HG03575 (cell line): ENCODE data around the gene CEP350.
"Not testable (repeated sequence)": the region's sequence is repeated elsewhere in the genome, so short reads cannot be mapped to it uniquely, and the experiment has no call there.

Source experiments
- ATAC-seq: cut with Tn5 transposase; IDR thresholded peaks from one replicate; pipeline ENCODE4 v1.9.1; 2021; ENCODE audit not compliant: unreplicated experiment, insufficient number of reproducible peaks, low FRiP score; ENCODE audit errors: extremely low read depth

The CEP350 gene

DNA sequence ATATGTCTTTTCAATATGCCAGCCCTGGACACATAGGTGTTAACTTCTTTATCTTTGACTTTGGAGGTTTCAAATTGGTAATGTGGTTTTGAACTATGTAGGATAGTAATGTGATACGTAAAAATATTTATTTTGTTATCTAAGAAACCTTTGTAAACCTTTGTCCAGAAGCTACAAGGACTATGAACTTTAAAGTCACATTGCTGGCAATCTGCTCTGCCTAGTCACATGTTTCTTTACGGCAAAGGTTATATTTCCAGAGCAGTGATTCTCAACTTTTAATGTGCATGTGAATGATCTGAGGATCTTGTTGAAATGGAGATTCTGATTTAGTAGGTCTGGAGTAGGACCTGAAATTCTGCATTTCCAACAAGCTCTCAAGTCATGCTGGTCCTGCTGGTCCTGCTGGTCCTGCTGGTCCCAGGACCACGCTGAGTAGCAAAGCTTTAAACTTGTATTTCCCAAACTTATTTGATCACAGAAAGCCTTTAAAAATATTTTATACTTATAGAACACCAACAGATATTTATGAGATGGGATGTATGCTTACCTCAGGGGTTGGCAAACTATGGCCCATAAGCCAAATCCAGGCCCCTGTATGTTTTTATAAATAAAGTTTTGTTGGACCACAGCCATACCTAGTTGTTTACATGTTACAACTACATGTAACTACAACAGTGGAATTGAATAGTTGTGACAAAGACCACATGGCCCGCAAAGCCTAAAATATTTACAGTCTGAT is 142.1 kb downstream of the CEP350 start:
- ATAC-seq = no peak

DNA sequence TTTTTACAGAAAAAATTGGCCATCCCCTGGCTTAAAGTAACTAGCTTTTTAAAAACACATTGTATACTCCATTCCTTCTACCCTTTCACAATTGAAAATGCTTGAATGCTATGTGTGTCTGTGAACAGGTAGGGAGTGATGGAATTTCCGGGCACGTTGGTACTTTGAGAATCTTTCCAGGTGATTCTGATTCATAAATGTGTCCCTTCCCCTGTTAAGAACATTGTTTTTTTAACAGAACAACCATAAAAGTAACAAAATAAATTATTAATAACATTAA is 142.7 kb downstream of the CEP350 start:
- no peak for ATAC-seq

DNA sequence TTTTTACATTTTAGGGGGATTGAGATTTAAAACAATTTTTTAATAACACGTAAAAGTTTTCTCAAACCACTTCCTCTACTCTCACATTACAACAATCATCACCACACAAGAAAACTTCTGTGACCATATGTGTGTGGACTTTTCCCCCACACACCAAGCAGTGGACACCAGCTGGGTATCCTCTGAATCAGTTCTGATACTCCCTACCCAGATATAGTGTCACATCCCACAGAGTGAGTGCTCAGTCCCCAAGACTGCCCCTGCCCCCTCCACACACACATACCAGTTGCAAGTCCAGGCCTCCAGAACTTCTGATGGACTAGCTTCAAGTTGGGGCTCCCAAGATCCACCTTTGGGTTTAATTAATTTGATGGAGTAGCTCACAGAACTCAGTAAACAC is 146.8 kb downstream of the CEP350 start:
- no peak for ATAC-seq

DNA sequence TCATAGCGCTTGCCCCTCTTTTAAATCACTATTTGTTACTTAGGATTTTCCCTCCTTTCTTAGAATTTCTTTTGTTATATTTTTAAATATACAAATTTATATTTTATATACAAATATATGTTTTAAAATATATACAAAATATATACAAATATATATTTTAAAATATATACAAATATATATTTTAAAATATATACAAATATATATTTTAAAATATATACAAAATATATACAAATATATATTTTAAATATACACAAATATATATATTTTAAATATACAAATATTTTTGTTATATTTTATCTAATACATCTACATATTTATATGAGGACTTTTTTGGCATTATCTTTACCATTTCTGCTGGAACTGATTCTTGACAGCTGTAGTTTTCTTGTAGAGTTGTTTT is 149.2 kb downstream of the CEP350 start:
- ATAC-seq = no peak

DNA sequence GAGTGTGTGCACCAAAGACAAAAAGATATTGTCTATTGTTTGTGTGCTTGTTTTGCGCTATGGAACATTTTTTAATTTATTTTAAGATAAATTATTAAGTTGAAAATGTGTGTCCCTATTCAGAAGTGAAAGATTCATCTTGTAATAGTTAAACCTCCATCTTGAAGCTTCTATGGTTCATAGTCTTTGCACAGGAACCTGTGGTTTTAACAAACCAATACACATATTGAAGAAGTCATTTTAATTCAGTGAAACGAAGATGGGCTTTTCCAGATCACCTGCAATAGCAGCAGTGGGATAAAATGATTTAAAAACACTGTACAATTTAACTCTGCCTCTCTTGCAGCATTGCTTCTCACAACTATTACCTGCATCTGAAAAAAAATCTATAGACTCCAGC is 157.5 kb downstream of the CEP350 start:
- no peak for ATAC-seq

DNA sequence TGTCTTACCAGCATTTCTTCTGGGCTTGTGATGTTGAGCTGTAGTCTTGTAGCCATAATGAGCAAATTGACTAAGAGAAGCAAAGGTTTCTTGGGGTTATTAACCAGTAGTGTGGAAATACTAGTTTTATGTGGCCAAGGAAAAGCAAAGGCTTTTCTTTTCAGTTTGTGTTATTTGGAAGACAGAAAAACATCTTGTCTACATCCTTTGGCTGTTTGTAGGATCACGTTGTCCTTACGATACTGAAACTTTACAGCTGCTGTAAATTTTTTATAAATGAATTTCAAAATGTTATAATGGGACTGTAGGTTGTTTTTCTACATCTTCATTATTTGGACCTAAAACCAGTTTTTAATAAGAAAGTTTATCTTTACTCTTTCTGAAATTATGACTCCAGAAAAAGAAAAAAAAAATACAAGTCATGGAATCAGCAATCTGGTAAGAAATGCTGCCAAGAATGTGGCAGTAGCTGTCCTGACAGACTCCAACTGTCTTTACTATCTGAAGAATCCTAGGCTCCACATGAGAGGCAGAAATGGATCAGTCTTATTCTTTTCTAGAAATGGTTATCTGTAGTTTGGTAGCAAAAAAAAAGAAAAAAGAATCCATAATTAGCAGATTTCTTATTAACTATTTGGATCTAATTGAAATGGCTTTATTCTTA is 158.5 kb downstream of the CEP350 start:
- no peak for ATAC-seq

DNA sequence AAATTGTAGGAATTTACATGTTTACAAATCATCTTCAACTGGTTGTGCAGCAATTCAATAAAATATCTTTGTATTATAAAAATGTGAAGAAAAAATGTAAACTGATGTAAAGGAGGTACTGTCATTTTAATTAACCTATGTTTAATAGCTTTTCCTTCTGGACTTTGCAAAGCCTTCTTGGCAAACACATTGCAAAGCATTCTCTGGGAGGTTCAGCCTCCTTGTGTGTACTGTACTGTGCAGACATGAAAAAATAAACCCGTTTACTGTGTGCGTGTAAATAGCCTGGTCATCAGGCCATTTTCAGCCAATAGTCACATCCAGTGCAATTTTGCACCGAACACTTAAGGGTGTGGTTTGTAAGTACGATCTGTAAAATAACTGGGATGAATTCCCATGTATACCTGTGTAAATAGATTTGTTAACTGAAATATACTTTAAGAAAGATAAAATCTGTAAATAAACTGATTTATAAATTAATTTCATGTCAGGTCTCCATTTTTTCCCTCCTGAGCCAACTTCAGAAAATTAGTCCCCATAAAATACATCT is 159.9 kb downstream of the CEP350 start:
- ATAC-seq = no peak

DNA sequence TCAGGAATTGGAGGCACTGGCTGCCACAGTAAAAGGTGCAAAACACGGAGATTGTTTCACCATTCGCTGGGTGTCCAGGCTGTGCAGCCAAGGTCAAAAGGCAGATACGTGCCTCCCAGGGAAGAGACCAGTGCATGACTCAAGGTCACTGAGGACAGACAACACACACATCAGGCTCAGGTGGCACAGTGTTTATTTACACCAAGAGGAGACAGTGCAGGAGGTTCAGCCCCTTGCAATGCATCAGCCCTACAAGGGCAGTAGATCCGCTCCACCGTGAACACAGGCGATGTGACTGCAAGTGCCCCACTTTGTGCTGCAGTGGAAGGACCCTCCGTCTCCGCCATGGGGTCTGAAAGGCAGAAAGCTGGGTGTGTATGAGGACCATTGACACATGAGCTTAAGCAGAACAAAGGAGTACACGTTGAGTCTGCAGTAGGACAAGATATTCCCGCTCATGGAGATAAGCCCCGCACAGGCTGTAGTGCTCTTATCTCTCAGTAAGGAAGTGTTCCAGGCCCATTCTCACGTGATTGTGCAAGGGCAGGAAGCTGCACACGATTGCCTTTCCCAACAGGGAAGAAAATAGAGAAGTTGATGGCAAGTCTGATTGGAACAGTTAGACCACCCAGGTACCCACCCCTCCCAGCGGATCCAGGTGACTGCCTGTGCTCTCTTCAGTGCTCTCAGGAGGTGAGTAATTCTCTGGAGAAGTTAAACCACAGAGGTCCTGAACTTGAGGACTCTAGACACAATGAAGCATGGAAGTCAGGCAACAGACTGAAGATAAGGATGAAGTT is 162.6 kb downstream of the CEP350 start:
- no peak for ATAC-seq

DNA sequence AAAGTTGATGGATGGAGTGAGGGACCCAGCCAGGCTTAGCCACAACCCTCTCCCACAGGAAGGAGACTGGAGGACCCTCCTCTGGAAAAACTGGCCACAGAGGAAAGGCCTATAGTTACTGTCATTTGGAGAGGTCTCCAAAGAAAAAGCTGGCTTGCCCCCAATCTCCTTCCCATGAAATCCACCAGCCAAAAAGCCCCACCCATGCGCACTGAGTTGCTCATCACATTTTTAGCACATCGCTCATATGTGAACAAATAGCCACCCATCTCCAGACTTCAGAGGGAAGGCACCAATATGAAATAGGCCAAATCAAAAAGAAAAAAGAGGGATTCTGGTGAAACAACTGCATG is 163.1 kb downstream of the CEP350 start:
- no peak for ATAC-seq

DNA sequence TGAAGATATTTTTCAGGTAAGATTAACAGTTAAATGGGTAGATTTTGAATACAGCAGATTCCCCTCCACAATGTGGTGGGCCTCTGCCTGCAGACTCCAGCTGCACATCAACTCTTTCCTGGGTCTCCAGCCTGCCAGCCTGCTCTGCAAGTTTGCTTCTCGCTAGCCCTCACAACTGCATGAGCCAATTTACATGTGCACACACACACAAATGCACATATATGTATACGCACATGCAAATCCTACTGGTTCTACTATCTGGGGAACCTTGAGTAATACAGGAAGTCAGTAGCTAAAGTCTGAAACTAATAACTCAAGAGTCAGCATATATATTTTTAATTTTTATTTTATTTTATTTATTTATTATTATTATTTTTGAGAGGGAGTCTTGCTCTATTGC is 165.2 kb downstream of the CEP350 start:
- ATAC-seq = no peak

DNA sequence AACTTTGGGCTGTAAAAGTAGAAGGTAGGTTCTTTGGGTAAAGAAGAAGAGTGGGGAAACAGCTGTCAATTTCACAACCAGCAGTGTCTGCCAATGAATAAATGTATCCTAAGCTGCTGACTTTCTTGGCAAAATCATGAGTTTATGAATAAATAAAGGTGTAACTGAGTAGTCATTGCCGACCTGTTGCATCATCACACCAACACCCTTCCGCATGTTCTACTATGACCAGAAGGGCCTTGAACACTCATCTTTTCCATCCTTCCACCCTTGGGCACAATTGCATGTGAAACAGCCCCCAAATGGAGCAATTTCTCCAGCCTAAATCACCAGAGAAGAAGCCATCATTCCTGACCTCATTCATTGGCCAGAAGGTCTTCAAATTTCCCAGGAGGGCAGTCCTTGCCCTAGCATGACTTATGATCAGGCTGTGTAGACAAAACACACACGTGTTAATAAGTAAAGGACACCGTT is 168.9 kb downstream of the CEP350 start:
- no peak for ATAC-seq

DNA sequence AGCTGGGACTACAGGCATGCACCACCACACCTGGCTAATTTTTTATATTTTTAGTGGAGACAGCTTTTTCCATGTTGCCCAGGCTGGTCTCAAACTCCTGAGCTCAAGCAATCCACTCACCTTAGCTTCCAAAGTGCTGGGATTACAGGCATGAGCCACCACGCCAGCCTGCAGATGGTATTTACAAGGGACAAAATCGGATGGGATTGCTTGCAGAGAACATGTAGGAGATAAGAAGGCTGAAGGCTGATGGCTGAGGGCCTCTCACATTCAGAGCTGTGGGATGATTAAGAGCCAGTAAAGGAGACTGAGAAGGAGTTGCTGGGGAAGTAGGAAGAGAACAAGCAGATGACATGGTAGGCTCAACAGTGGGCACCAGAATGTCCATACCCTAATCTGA is 176.0 kb downstream of the CEP350 start:
- ATAC-seq = no peak

DNA sequence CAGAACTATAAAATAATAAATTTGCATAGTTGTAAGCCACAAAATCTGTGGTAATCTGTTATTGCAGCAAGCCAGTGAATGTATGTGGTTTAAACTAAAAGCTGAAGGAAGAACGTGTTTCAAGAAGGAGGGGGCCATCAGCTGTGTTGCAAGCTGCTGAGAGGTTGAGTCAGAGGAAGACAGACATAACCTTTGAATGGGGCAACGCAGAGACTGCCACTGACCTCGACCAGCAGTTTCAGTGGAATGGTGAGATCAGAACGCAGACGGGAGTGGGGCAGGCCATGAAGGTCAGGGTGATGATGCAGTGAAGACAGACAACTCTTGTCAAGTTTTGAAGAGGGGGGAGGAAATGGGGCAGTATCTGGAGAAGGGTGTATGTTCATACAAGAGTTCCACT is 176.9 kb downstream of the CEP350 start:
- ATAC-seq = no peak

DNA sequence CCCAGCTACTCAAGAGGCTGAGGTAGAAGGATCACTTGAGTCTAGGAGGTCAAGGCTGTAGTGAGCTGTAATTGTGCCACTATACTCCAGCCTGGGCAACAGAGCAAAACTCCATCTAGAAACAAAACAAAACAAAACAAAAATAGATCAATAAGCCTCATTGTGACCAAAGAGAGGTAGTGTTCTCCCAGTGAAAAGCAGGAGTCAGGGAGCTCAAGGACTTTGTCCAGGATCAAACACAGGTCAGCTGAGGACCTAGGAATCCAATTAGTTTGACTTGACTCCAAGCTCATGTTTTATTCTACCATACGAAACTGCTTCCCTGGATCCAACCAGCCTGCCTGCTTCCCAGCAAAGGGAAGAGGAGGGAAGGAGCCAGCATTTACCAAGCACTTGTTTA is 178.6 kb downstream of the CEP350 start:
- ATAC-seq = no peak

DNA sequence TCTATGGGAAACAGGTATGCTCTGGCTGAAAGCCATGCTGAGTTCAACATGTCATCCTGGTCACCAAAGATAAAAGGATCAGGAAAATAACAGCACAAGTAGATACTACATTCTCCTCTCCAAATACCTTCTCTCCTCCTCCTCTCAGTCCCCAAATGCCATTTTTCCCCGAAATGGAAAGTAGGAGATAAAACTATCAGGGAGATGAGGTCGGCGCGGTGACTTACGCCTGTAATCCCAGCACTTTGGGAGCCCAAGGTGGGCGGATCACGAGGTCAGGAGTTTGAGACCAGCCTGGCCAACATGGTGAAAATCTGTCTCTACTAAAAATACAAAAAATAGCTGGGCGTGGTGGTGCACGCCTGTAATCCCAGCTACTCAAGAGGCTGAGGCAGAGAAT is 179.1 kb downstream of the CEP350 start:
- not testable (repeated sequence) for ATAC-seq

DNA sequence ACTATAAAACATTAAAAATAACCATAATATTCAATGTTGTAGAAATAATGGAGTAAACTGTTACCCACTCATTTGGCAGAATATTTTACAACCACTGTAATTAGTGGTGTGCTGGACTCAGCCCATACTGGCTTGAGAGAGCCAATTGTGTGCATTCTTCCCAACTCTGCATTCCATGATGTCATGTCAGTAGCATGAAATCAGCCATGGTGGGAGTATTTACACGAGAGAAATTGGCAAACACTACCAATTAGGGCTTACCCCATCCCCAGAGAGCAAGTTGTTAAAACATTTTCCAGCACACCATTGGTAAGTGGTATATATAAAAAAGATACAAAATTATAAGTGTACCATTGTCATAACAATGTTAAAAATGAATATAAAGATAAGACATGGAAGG is 180.9 kb downstream of the CEP350 start:
- no peak for ATAC-seq

DNA sequence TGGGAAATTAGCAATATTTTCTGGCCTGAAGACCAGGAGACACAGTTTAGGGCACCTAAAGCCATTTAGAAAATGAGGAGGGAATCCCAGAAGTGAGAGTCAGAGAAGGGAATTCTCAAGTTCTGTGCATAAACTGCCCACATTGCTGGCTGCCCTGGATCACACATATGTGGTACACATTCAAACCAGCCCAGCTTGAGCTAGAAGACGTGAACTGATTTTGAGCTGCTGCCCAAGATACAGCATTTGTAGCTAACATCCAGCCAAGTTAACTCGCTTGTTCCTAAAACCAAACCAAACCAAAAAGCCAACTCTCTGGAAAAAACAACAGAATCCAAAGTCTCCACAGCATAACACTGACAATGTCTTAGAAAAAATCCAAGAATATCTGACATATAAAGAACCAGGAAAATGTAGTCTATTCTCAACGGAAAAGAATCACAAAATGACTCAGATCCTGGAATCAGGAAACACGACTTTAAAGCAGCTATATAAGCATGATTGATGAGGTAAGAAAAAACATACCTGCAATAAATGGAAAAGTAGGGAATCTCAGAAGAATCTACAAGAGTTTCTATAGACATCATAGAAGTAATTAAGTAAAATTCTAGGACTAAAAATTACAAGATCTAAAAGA is 181.8 kb downstream of the CEP350 start:
- no peak for ATAC-seq

DNA sequence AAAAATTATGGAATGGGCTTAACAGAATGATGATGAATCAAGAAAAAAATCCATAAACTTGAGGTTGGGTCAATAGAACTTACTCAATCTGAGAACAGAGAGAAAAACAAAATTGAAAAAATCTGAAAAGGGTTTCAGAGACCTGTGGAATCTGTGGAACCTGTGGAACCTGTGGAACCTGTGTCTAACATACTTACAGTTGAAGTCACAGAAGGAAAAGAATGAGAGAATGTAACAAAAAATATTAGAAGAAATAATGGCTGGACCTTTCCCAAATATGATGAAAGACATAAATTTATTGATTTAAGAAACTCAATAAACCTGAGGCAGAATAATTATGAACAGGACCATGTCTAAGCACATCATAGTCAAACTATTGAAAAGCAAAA is 182.4 kb downstream of the CEP350 start:
- no peak for ATAC-seq

DNA sequence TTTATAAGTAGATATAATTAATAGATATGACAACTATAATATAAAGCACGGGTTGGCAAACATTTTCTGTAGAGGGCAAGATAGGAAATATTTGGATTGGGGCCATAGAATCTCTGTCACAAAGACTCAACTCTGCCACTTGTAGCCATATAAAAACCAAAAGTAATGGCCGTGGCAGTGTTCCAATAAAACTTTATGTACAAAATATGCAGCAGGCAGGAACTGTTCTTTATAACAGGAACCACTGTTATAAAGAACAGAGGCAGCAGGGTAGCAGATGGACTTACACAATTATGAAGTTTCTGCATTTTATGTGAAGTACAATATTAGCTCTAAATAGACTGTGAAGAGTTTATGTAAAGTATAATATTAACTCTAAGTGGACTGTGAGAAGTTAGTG is 183.2 kb downstream of the CEP350 start:
- ATAC-seq = no peak
